UCSD-AML1 (cell line): ENCODE measurements around the gene TTC16.

Experiments
- DNase-seq: peaks from one replicate; lab custom pipeline; 2025; ENCODE audit not compliant: unreplicated experiment; lab: John Stamatoyannopoulos, UW

The TTC16 gene

GRCh38 chr9:127698386-127698785 is 17.5 kb upstream of the TTC16 start:
- no peak for DNase-seq

- DNase-seq = no peak
Observed at GRCh38 chr9:127698985-127699670, 16.8 kb upstream of the TTC16 start.

- no peak for DNase-seq
Observed at GRCh38 chr9:127700140-127700539, 15.7 kb upstream of the TTC16 start.

GRCh38 chr9:127700594-127701255 is 15.2 kb upstream of the TTC16 start:
- no peak for DNase-seq

- DNase-seq = no peak
Observed at GRCh38 chr9:127703289-127703946, 12.5 kb upstream of the TTC16 start.

GRCh38 chr9:127705577-127706379 is 10.1 kb upstream of the TTC16 start:
- no peak for DNase-seq

GRCh38 chr9:127706836-127707241 is 9.0 kb upstream of the TTC16 start, which contains the start of gene CFAP157:
TSS of gene CFAP157 (plus strand) at chr9:127706988. CDS start at chr9:127707032, 44 bp downstream.
- DNase-seq = no peak

GRCh38 chr9:127707766-127708165 is 8.1 kb upstream of the TTC16 start:
- DNase-seq = no peak

- DNase-seq = no peak
Observed at GRCh38 chr9:127708952-127709587, 6.8 kb upstream of the TTC16 start.

GRCh38 chr9:127710204-127710783 is 5.6 kb upstream of the TTC16 start:
- no peak for DNase-seq

GRCh38 chr9:127711226-127711701 is 4.6 kb upstream of the TTC16 start:
- DNase-seq = peak; percentile 28

GRCh38 chr9:127711831-127712274 is 4.0 kb upstream of the TTC16 start:
- DNase-seq = no peak

- DNase-seq = no peak
Observed at GRCh38 chr9:127712371-127712770, 3.5 kb upstream of the TTC16 start.

GRCh38 chr9:127712867-127713266 is 3.0 kb upstream of the TTC16 start:
- no peak for DNase-seq

GRCh38 chr9:127714020-127714750 is 1.7 kb upstream of the TTC16 start:
- no peak for DNase-seq

GRCh38 chr9:127714951-127715469 is 869 bp upstream of the TTC16 start:
- DNase-seq = no peak

GRCh38 chr9:127716412-127716811 is 533 bp downstream of the TTC16 start:
- no peak for DNase-seq

- DNase-seq = no peak
Observed at GRCh38 chr9:127717766-127718165, 1.9 kb downstream of the TTC16 start.
